Thymus (tissue), 11 donors: ENCODE data around the gene MAGI3. TPM values are rescaled to one million over a fixed set of nuclear protein-coding genes. Genes with fewer than 3 reads are reported as not detected.

Experiments used
- DNase-seq, 9 donors: peaks; one replicate each; pipeline ENCODE4 v3.0.0-alpha.2; 2013; ENCODE audit warnings: low spot score in 9 of 9, low read depth in 6 of 9, missing footprints in 1 of 9
- H3K27ac ChIP-seq, 2 donors: one replicate each; pipeline ENCODE4 v1.5.1; 2013; ENCODE audit warnings: control low read depth in 1 of 2, low read depth in 1 of 2, low read length in 1 of 2, mild to moderate bottlenecking in 1 of 2, moderate library complexity in 1 of 2
- H3K27me3 ChIP-seq, 2 donors: one replicate each; pipeline ENCODE4 v1.5.1; 2013; ENCODE audit warnings: low read length in 1 of 2; ENCODE audit not compliant: control insufficient read depth in 2 of 2, insufficient read depth in 1 of 2
- H3K36me3 ChIP-seq, 2 donors: one replicate each; pipeline ENCODE4 v1.5.1; 2013; ENCODE audit warnings: low read length in 1 of 2, mild to moderate bottlenecking in 1 of 2, moderate library complexity in 1 of 2; ENCODE audit not compliant: control insufficient read depth in 2 of 2, insufficient read depth in 2 of 2
- H3K4me1 ChIP-seq, 2 donors: one replicate each; pipeline ENCODE4 v1.5.1; 2013; ENCODE audit warnings: low read length in 2 of 2; ENCODE audit not compliant: control insufficient read depth in 2 of 2, insufficient read depth in 2 of 2
- H3K4me3 ChIP-seq, 2 donors: one replicate each; pipeline ENCODE4 v1.5.1; 2013; ENCODE audit warnings: low read length in 2 of 2, control low read depth in 1 of 2, mild to moderate bottlenecking in 1 of 2
- H3K9me3 ChIP-seq, 2 donors: one replicate each; pipeline ENCODE4 v1.5.1; 2013; ENCODE audit warnings: low read length in 1 of 2, mild to moderate bottlenecking in 1 of 2; ENCODE audit not compliant: control insufficient read depth in 2 of 2, insufficient read depth in 1 of 2
- WGBS: extraction: QIAGEN DNeasy Blood & Tissue Kit; methylation state at CpG from one replicate; pipeline ENCODE4 v1.1.7; 2013; 5-methylcytosine and 5-hydroxymethylcytosine counted together
- polyA plus RNA-seq: library from polyadenylated mRNA; stranded (reverse); fragments of 200-250 nt; gene quantifications from one replicate; pipeline ENCODE4 v1.2.3, GENCODE V29; 2013
- total RNA-seq: library from RNA; stranded (reverse); fragments of 120-200 nt; gene quantifications from one replicate; pipeline ENCODE4 v1.2.4, GENCODE V29; 2013
- donor health status: healthy.

MAGI3 gene
- total and polyA plus RNA-seq, 2 donors = 4.6 to 6.5 TPM

- no peak overlapping the region for H3K4me3 ChIP-seq
- no peak for DNase-seq
- H3K36me3 ChIP-seq = no peaks in the 10 kb centered on the region
- H3K27ac ChIP-seq = no peak overlapping the region
- peaks cover 9 to 10% of the 10 kb centered on the region in 2 donors for H3K27me3 ChIP-seq
- no peaks in the 10 kb centered on the region for H3K9me3 ChIP-seq
- peaks cover 7 to 13% of the 10 kb centered on the region in 2 donors for H3K4me1 ChIP-seq
- 96% methylated on average over 4 of the region's 4 CpGs for WGBS
Measured at GRCh38 chr1:113394043-113394862, 3.9 kb downstream of the MAGI3 start.

DNA sequence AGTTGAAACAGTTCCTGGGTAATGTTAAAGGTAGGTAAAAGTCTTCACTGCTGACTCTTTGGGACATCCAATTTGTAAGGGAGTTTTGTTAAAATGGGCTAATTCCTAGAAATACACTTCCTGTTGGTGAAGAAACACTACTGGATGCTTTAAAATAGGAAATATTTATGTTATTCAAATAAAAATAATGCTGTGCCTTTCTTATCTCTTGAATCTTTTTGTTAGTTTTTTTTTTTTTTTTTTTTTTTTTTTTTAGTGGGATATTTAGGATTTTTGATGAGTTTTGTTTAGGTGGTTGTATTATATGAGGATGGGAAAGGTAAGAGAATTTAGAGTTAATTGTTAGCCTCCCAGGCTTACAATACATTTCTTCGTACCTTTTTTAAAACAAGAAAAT is 4.5 kb downstream of the MAGI3 start:
- Histone ChIP-seq H3K27ac (no peak overlapping the region), H3K27me3 (peaks cover 7 to 10% of the 10 kb centered on the region in 2 donors), H3K36me3 (no peaks in the 10 kb centered on the region), H3K4me1 (peaks cover 7 to 8% of the 10 kb centered on the region in 2 donors), H3K9me3 (no peaks in the 10 kb centered on the region), H3K4me3 (no peak overlapping the region)
- 96% methylated on average over 1 of the region's 1 CpG for WGBS
- DNase-seq = no peak

DNA sequence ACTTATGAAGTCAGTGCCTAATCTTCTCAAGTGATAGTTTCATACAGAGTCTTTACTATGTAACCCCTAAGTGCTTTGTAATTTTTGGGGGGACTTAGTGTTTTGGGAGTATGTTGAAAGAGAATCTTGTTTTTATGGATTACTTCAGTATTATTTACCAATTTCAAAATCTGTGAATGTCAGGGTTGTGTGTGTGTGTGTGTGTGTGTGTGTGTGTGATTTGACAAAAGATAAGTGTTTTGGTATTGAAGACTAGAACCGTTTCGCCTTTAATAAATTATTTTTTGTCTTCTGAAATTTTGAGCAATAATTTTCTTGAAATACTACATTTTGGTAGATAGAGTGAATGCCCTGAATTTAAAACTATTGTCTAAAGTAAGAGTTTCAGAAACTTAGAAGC is 5.8 kb downstream of the MAGI3 start:
- WGBS = 97% methylated on average over 2 of the region's 2 CpGs
- Histone ChIP-seq H3K4me1 (peaks cover 7 to 8% of the 10 kb centered on the region in 2 donors), H3K27me3 (peaks cover 5 to 10% of the 10 kb centered on the region in 2 donors), H3K9me3 (no peaks in the 10 kb centered on the region), H3K36me3 (no peaks in the 10 kb centered on the region), H3K27ac (no peak overlapping the region), H3K4me3 (no peak overlapping the region)
- no peak for DNase-seq

DNA sequence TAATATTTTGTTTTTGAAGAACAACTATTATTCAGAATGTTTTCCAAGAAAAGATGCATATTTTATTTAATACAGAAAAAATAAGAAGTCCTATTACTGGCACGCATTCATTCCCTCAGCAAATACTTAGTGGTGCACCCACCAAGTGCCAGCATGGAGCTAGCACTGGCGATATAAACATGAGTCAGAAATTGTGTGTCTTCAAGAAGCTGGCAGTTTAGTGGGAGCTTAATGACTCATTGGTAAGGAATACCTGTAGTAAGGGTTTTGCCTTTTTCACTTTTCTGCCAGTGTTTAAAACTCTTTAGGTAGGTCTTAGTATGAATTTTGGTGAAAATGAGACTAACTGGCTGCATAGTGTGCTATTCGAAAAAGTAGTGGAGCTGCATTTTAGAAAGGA is 6.3 kb downstream of the MAGI3 start:
- DNase-seq = no peak
- no peaks in the 10 kb centered on the region for H3K36me3 ChIP-seq
- no peak overlapping the region for H3K27ac ChIP-seq
- H3K27me3 ChIP-seq = peaks cover under 1 to 7% of the 10 kb centered on the region in 2 donors
- WGBS = 99% methylated on average over 3 of the region's 3 CpGs
- no peak overlapping the region for H3K4me3 ChIP-seq
- peaks cover 2 to 3% of the 10 kb centered on the region in 2 donors for H3K4me1 ChIP-seq
- no peaks in the 10 kb centered on the region for H3K9me3 ChIP-seq

GRCh38 chr1:113399062-113399583 is 8.8 kb downstream of the MAGI3 start:
- Histone ChIP-seq H3K9me3 (no peaks in the 10 kb centered on the region), H3K27ac (no peak overlapping the region), H3K36me3 (no peaks in the 10 kb centered on the region), H3K4me3 (no peak overlapping the region), H3K27me3 (no peaks in the 10 kb centered on the region), H3K4me1 (no peaks in the 10 kb centered on the region)
- WGBS = 96% methylated on average over 5 of the region's 5 CpGs
- DNase-seq = no peak

DNA sequence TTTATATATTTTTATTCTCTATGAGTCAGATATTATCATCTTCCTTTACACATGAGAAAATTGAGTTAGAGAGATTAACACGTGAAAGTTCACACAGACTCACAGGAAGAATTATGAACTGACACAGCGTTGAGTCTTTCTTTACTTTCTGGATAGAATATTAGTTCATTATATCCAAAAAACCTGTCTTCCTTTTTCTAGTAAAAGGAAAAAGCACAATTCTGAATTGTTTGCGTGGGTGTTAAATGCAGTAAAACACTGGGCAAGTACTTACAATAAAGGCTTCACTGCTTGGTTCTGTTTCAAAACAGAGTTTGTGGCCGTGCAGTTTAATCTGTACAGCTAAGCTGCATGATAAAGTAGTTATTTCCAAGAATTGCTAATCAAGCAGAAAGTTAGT is 10.8 kb downstream of the MAGI3 start:
- Histone ChIP-seq H3K4me3 (no peak overlapping the region), H3K9me3 (no peaks in the 10 kb centered on the region), H3K4me1 (no peaks in the 10 kb centered on the region), H3K36me3 (no peaks in the 10 kb centered on the region), H3K27me3 (no peaks in the 10 kb centered on the region), H3K27ac (no peak overlapping the region)
- DNase-seq = no peak
- 75% methylated on average over 4 of the region's 4 CpGs for WGBS

GRCh38 chr1:113401728-113402127 is 11.4 kb downstream of the MAGI3 start:
- DNase-seq = no peak
- Histone ChIP-seq H3K27me3 (no peaks in the 10 kb centered on the region), H3K4me3 (no peak overlapping the region), H3K4me1 (no peaks in the 10 kb centered on the region), H3K36me3 (no peaks in the 10 kb centered on the region), H3K27ac (no peak overlapping the region), H3K9me3 (no peaks in the 10 kb centered on the region)
- WGBS = 96% methylated on average over 3 of the region's 3 CpGs

DNA sequence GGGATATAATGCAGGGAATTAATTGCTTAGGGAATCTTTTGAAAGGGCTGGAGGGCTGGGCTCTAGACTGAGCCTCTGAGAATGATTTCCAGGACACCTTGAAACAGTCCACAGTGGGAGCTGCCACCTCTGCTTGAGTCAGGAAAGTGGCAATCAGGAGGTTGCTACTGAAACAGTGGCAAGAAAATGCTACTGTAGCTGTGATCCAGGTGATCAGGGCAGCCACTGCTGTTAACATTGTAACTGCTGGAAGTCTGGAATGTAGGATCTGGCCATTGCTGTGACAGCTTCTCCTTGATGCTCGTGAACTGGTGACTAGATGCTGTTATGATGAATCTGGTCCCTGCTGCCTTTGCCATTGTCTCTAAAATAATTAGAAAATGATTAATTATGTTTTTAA is 12.8 kb downstream of the MAGI3 start:
- H3K4me3 ChIP-seq = no peak overlapping the region
- DNase-seq = no peak
- H3K9me3 ChIP-seq = no peaks in the 10 kb centered on the region
- WGBS = 53% methylated on average over 1 of the region's 1 CpG
- no peaks in the 10 kb centered on the region for H3K36me3 ChIP-seq
- H3K4me1 ChIP-seq = no peaks in the 10 kb centered on the region
- H3K27ac ChIP-seq = no peak overlapping the region
- no peaks in the 10 kb centered on the region for H3K27me3 ChIP-seq

DNA sequence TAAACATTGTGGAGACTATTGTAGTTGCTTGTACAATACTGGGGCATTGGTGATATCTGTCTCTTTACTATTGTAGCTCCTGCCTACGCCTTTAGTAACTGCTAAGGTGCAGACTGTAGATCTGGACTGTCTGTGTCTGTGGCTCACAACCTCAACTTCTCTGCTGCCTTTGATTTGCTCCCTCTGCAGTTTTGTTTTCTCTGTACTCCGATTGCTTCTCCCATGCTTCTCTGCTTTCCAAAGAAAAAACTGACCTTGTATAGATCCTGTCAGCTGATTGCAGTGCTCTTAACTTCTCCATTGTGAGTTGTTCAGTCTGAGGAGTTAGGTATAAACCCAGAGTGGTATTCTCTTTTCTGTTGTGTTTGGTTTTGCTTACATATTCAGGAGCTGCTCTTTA is 15.3 kb downstream of the MAGI3 start:
- Histone ChIP-seq H3K27me3 (no peaks in the 10 kb centered on the region), H3K36me3 (no peaks in the 10 kb centered on the region), H3K9me3 (no peaks in the 10 kb centered on the region), H3K27ac (no peak overlapping the region), H3K4me3 (no peak overlapping the region), H3K4me1 (no peaks in the 10 kb centered on the region)
- DNase-seq = peak in 1 of 9 donors; percentile 10
- 80% methylated on average over 2 of the region's 2 CpGs for WGBS
